Measurements from ENCODE around the gene SPCS2. TPM values are rescaled to one million over a fixed set of nuclear protein-coding genes. Genes with fewer than 3 reads are reported as not detected.

SPCS2 gene
- total and polyA plus RNA-seq, 2 of the 8 experiments (the other 6 are each of a cell fraction or from before 2014, with no cell fraction given), result 92.7 to 161 TPM

DNA sequence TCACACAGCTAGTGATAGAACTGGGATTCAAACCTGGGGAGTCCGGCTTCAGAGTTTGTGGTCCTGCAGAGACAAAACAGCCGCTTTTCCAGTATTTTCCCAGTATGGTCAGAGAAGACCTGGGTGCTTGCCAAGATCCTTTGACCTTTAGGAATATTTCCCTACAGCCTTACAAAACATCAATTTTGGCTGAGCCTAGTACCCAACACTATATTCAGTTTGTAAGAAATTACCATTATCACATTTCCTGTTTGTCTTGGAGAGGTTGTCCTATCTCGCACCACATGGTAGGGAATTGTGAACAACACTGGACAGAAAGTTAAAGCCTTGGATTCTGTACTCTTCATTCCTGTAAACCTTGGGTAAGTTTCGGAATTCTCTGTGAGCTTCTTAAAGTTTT is 29.0 kb downstream of the SPCS2 start:
- Histone ChIP-seq H3K23me2 (ENCODE audit: low read depth, low read length) (no peaks in the 10 kb centered on the region), H3K27me3 (replicated peaks in 1 of 4; ENCODE audit: control insufficient read depth in 3 of 4, extremely low read depth in 1 of 4, insufficient read depth in 3 of 4, low read length in 3 of 4) (no peaks in the 10 kb centered on the region), H2BK5ac (ENCODE audit: low read depth, low read length) (no peak overlapping the region), H4K20me1 (replicated peaks in 1 of 2; ENCODE audit: control insufficient read depth in 1 of 2, insufficient read depth in 2 of 2, low read length in 2 of 2) (no peaks in the 10 kb centered on the region), H3K4me1 (replicated peaks in 1 of 4; ENCODE audit: control insufficient read depth in 3 of 4, insufficient read depth in 4 of 4, low read length in 3 of 4) (no peaks in the 10 kb centered on the region), H2BK15ac (ENCODE audit: low read length) (no peak overlapping the region), H3K14ac (ENCODE audit: insufficient read length) (no peak overlapping the region), H3K4me3 (ENCODE audit: extremely low read depth in 1 of 4, insufficient read depth in 2 of 4, low read depth in 3 of 4, low read length in 4 of 4) (no peak overlapping the region), H3K4ac (replicated peaks; ENCODE audit: insufficient read length, low read depth, low read length) (no peak overlapping the region), H2BK120ac (replicated peaks; ENCODE audit: low read depth, low read length) (no peak overlapping the region), H3K18ac (ENCODE audit: extremely low read depth, low read length) (no peak overlapping the region), H2AK5ac (ENCODE audit: low read depth, low read length) (no peak overlapping the region), H3K23ac (ENCODE audit: insufficient read length) (no peak overlapping the region), H4K5ac (ENCODE audit: insufficient read length, low read depth, low read length) (no peak overlapping the region), H3K27ac (ENCODE audit: low read depth, low read length) (no peak overlapping the region), H3K9me3 (ENCODE audit: insufficient read depth in 2 of 2, low read depth in 1 of 2, low read length in 1 of 2) (no peaks in the 10 kb centered on the region), H2BK12ac (ENCODE audit: low read depth, low read length) (no peak overlapping the region), H3K4me2 (ENCODE audit: insufficient read depth in 1 of 2, low read depth in 2 of 2, low read length in 2 of 2) (no peak overlapping the region), H3K79me2 (ENCODE audit: control insufficient read depth in 1 of 2, insufficient read depth in 2 of 2, low read length in 2 of 2) (no peaks in the 10 kb centered on the region), H2AFZ (ENCODE audit: low read length) (no peak overlapping the region), H3K79me1 (ENCODE audit: low read depth, low read length) (no peaks in the 10 kb centered on the region; the same call in 1 of the 2 replicates), H3K56ac (replicated peaks; ENCODE audit: insufficient read length, low read depth, low read length) (no peak overlapping the region), H3K9ac (replicated peaks in 1 of 4; ENCODE audit: extremely low read depth in 1 of 4, low read depth in 3 of 4, low read length in 3 of 4) (no peak overlapping the region), H3K36me3 (ENCODE audit: control insufficient read depth in 2 of 4, insufficient read depth in 4 of 4, low read length in 3 of 4) (peaks cover 4 to 29% (median 14%) of the 10 kb centered on the region in 4 experiments), H2BK20ac (ENCODE audit: low read length) (no peak overlapping the region), H4K91ac (replicated peaks; ENCODE audit: insufficient read length, low read length) (no peak overlapping the region), H4K8ac (ENCODE audit: extremely low read depth, insufficient read depth, low read length) (no peak overlapping the region)
- no peak for DNase-seq (ENCODE audit: low read depth in 1 of 2, low spot score in 2 of 2)
- ChIA-PET CTCF (ENCODE audit: partially characterized antibody) (interaction anchor here (0.7 kb wide), 1 partner anchor 358 kb away, joined by 3 read pairs; no protein-coding TSS in a partner anchor), POLR2A (ENCODE audit: partially characterized antibody) (interaction anchor here (0.6 kb wide), 1 partner anchor 423 kb away, joined by 3 read pairs; no protein-coding TSS in a partner anchor)
- WGBS, 2 experiments (ENCODE audit: extremely low coverage in 1 of 2, insufficient coverage in 1 of 2, insufficient read length in 1 of 2, insufficient replicate concordance in 2 of 2, low coverage in 1 of 2, low lambda C conversion rate in 2 of 2, missing lambda C conversion rate in 1 of 2), result 95% methylated on average over 4 of the region's 4 CpGs; no CpG with 5 or more reads in 1 of the 2 experiments
- FAIRE-seq, result no peak
- TF ChIP-seq ASH2L (IDR thresholded peaks at IDR 0.05; ENCODE audit: low read length) (no peak), SIX5 (IDR thresholded peaks at IDR 0.05; ENCODE audit: low read depth, low read length) (no peak), RBBP5 (IDR thresholded peaks at IDR 0.05; ENCODE audit: borderline replicate concordance, low read depth, low read length) (no peak), CHD2 (IDR thresholded peaks at IDR 0.05; ENCODE audit: low read length) (no peak), CEBPB (IDR thresholded peaks at IDR 0.05; ENCODE audit: low read depth, low read length) (no peak), SIN3A (conservative IDR thresholded peaks at IDR 0.05 in 1 of 2, IDR thresholded peaks at IDR 0.05 in 1 of 2; ENCODE audit: low read depth in 1 of 2, low read length in 2 of 2) (no peak), HDAC6 (IDR thresholded peaks at IDR 0.05; ENCODE audit: low read depth, low read length) (no peak), TBP (IDR thresholded peaks at IDR 0.05; ENCODE audit: low read depth, low read length) (no peak)
- TF ChIP-seq, protein P1, sequence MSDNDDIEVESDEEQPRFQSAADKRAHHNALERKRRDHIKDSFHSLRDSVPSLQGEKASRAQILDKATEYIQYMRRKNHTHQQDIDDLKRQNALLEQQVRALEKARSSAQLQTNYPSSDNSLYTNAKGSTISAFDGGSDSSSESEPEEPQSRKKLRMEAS (IDR thresholded peaks at IDR 0.05), result no peak

All from H1 (cell line).